GM19468 (cell line): ENCODE results near the gene PRR5L.

Source experiments
- ATAC-seq: cut with Tn5 transposase; IDR thresholded peaks from one replicate; pipeline ENCODE4 v1.9.1; 2021; ENCODE audit warnings: mild to moderate bottlenecking, moderate library complexity, moderate number of reproducible peaks; ENCODE audit not compliant: unreplicated experiment; ENCODE audit errors: extremely low read depth

PRR5L gene

DNA sequence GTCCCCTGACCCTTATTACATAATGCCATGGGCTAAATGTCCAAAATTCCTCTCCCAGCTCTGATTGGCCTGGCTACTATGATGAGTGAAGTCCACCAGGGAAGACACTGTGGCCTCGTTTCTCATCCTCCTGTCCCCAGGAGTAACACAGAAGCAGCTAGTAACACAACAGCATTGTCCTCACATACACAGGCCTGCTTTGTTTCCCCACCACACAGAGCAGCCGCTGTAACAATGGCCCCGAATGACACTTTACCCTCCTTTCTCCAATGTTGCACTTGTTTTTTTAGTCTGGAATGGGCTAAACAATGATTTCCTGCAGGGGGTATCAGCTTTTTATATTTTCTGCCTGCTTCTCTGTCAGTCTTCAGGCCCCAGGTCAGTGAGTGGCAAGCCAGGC, at the start of gene PRR5L:
PRR5L (plus strand) TSS at position 363 of the 400 bp plus-strand sequence. CDS start 104,834 bp downstream, outside the sequence.
- no peak for ATAC-seq

GRCh38 chr11:36247493-36247892, 48.6 kb upstream of the PRR5L start:
- no peak for ATAC-seq

DNA sequence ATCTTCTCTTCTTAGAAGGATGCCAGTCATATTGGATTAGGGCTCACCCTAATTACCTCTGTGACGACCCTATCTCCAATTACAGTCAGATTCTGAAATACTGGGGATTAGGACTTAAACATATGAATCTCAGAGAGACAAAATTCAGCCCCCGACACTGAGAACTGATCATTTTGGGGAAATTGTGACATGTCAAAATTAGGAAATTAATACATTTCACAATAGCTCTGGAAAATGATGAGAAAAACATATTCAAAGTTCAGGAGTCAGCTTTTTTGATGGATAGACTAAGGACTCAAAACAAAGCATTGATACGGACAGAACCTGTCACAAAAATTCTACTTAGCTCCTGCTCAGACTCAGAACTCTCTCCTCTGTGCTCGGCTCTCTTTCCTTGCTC, 47.7 kb upstream of the PRR5L start:
- ATAC-seq = no peak

DNA sequence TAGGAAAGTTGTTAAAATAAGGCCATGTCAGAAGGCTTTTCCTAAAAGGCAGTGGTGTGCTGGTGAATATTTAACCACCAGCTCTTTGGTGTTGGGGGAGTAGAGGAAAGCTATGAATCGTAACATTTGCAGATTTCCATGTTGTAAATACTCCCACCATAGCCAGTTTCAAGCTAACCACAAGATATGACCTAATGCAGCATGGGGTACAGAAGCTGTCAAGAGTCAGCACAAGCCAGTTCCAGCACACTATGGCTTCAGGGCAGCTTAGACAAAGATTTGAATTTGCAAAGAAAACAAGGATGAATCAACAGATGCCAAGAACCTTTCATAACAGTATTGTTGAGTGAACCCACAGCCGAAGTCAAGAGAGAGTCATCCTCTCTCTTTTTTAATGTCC, 46.8 kb upstream of the PRR5L start:
- ATAC-seq = no peak

DNA sequence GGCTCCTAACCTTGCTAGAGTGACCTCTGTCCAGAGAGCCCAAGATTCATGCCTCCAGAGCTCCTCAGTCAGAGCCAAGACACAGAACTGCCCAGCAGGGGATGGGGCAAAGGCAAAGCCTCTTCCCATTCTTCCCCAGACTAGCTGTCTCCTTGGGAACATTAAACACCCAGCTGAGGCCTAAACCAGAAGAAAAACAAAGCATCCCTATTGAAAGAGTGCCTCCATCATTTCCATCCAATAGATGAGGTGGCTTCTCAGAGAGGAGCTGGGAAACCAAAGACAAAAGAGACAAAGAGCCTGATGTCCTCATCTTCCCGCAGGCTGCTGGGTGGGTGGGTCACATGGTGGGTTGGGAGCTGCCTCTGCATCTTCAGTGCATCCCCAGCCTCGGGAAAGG, 44.3 kb upstream of the PRR5L start:
- ATAC-seq = no peak

- ATAC-seq = no peak
Measured at GRCh38 chr11:36253238-36253637, 42.9 kb upstream of the PRR5L start.

DNA sequence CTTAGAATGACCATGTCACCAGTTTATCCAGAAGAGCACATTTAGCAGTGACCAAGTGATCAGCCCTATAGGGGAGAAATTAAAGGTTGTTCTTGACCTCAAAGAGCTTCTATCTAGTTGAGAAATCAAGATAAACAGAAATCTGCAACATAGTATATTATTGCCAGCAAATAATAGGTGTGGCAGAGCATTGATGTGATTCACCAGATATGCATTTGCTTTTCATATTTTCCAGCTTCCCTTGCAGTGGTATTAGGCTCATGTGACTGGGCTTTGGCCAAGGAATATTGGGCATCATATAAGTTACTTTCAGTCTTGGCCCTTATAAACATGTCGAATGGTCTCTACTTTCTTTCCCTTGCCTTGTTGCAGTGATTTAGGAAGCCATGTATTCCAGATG, 41.4 kb upstream of the PRR5L start:
- no peak for ATAC-seq

DNA sequence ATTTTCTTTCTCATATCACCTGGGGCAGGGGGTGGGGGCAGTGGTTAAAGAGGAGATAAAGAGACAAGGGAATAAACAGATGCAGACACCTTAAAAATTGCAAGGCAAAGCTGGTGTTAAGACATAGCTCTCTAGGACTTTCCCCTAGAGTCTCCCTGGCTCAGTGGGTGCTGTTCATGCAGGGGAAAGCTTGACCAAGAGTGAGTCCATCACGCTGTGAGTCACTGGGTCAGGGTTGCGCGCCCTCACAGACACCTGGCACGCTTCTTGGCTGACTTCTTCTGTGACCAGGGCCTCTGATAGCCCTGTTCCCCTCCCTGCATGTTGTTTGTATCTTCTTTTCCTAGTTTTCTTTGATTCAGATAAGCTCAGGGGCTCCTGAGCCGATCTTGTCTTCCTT, 38.7 kb upstream of the PRR5L start:
- no peak for ATAC-seq

DNA sequence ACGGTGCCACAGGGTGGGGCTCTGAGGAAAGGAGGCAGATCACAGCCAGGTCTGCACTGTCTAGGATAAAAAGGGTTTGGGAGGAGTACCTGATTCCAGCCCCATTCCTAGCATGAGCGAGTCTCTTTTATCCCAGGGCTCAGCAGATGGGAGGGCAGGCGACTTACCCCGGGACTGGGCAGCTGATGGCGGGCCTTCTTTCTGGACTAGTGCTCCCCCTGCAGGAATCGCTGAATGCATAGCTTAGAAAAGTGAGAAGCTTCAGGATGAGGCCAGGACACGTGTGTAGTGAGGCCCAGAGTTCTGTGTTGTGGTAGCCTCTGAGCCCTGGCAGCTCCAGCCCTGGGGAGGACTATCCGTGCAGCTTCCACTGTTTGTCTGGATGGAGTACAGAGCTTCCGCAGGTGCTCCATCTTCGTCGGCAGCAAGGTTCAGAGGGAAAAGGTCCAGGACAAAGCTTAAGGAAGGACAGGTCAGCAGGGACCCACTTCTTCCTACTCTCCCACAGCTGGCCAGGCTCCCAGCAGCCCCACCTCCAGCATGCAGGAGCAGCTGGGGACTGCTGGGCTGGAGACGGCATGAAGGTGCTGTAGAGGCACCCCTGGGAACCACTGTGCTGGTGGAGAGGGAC, 37.2 kb upstream of the PRR5L start:
- ATAC-seq = no peak

DNA sequence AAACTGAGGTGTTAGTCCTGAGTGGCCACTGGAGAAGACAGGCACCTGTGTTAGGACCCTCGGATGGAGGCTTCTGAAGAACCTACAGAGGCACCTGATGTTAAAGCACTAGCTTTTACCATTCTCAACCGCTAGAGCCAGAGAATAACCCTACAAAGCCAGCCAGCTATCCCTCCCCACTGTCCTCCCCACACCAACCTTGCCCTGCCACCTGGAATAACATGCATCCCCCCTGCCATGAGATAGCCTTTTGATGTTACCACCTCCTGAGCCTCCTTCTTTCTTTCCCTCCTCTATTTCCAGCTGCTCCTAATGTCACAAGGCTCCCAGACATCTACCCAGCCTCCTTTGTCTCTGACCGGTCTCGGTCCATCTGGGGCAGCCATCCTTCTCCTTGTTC, 35.0 kb upstream of the PRR5L start:
- no peak for ATAC-seq

GRCh38 chr11:36264011-36264972, 31.8 kb upstream of the PRR5L start:
- ATAC-seq = no peak

GRCh38 chr11:36264973-36265344, 31.1 kb upstream of the PRR5L start:
- no peak for ATAC-seq

DNA sequence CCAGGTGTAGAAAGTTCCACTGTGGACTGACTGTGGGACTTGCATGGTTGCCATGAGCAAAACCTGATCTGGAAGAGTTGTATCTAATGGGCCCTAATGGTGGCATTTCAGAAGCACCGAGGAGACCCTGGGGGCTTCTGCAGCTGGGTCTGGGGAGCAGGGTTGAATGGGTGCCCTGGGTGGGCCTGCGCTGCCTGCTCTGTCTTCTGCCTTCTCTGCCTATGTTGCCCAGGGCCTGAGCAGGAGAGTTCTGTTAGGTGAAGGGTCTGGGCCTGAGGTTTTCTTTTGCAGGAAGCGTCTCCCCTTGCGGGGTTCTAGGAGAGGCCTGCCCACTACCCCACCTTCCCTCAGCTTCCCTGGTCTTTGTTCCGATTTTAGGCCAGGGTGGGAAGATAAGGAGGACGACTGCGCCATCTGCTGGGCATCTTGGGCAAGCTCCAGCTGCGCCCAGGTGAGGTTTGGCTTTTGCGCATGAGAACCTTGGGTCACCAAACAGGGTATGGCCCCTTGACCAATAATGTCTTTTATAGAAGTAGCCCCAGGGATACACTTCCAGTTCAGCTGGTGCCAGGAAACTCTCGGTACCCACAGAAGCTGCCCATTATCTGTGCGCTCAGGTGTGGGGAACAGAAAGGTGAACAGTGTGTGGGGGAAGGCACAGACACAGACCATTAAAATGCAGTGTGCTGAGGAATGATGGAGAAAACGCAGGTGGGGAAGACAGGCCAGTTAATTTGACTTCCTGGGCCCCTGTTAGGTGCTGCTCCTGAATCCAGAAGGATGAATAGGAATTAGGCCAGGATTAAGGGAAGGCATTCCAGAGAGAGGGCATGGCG, 30.1 kb upstream of the PRR5L start:
- no peak for ATAC-seq

GRCh38 chr11:36266767-36267166, 29.3 kb upstream of the PRR5L start:
- ATAC-seq = no peak

- ATAC-seq = no peak
Measured at GRCh38 chr11:36268337-36268985, 27.6 kb upstream of the PRR5L start.

- ATAC-seq = no peak
Measured at GRCh38 chr11:36270701-36271100, 25.4 kb upstream of the PRR5L start.

GRCh38 chr11:36271794-36272407, 24.2 kb upstream of the PRR5L start:
- ATAC-seq = no peak

GRCh38 chr11:36273110-36273509, 23.0 kb upstream of the PRR5L start:
- no peak for ATAC-seq

GRCh38 chr11:36274414-36274813, 21.7 kb upstream of the PRR5L start:
- no peak for ATAC-seq
